DMS53 treated with DMSO at 0.1 percent for 48 hours (cell line): ENCODE measurements around the gene ZNRF1.

Experiments used
- DNase-seq: peaks from one replicate; lab custom pipeline; 2025; ENCODE audit not compliant: unreplicated experiment; lab: John Stamatoyannopoulos, UW

ZNRF1 gene

DNA sequence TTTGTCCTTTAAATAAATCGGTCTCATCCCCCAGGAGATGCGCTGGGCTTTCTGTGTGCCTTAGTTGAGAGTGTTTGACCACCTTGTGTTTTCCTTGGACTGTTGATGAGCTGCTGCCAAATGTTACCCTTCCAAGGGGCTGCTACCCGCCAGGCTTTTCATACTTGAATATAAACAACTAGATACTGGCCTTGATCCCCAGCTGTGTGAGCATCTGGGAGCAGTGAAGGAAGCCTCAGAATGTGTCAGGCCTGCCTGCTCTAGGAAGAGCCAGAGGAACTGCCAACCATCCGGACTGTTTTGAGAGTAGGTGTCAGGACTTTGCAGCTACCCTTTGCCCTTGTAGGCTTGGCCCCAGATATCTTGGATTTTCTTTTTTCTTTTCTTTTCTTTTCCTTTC is 60.0 kb downstream of the ZNRF1 start:
- no peak for DNase-seq

DNA sequence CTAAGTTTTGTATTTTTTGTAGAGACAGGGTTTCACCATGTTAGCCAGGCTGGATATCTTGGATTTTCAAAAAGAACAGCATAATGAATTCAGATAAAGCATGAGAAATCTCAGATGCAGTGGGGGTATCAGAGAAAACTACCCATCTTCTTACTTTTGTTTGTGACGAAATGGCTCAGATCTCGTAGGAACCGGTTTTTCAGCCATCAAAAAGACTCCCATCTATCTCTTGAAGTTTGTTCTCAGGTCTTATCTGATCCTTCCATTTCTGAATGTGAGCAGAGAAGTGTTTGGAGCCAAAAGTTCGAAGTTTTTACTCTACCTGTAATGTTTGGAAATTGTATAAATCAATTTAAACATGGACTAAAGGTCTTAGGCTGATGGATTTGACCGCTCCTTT is 60.6 kb downstream of the ZNRF1 start:
- DNase-seq, result no peak

DNA sequence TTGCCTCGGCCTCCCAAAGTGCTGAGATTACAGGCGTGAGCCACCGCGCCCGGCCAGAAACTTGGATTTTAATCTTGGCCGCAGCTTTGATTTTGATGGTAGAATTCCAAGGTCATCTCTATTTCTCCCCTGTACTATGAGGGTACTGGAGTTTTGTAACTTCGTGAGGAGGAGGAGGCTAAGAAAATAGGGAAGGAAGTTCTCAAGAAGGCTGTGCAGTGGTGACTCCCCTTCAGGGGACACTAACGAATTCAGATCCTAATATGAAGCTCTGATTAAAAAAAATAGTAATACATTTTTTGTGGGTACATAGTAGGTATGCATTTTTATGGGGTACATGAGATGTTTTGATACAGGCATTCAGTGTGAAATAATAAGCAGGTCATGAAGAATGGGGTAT is 61.9 kb downstream of the ZNRF1 start:
- no peak for DNase-seq

DNA sequence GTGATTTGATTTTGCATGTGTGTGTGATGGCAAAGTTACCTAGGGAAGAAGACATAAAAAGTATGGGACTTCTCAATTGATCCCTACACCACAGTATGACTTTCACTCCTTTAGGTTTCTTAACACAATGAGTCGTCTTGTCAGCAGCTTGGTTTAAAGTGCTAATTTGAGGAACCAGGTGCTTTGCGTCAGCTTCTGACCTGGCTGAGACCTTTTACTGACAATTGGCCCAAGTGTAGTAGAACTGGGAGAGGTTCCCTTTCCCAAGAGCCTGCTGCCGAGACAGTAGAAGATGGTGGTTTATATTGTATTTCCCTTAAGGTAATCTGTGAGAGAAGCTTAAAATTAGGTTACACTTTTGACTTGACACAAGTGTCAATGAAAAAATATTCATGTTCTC is 62.8 kb downstream of the ZNRF1 start:
- DNase-seq, result no peak

DNA sequence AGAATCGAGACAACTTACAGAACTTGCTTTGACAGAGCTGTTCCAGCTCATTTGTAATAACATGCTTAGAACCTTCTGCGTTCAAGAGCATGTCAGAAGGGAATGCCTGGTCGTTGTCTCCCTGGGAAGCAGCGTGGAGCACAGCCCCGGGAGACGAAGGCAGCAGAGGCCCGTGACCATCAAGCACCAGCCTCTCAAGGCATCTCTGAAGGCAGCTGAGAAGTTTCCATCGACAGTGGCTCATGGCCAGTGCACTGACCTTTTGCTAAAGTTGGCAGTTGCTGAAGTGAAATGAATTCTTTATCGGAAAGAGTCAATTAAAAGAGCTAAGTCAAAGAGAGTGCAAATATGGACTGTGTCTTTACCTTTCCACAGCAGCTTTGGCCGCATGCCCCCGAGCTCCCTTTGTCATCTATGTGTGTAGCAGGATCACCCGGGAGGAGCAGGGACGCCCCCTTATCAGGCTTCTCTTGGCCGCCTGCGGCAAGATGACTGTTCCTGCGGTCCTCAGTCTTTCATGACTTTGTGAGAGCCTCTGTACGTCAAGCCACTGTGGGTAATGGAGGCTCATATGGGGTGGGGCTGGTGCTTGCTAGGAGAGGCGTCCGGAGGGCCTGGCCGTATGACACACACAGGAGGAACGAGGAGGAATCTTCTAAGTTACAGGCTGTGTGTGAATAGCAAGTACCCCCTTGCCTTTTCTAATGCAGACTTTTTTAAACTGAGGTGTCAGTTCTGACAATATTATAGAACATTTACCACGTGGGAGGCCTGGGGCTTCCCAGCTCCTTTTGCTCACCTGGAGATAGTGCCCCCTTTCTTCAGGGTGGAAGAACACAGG is 63.5 kb downstream of the ZNRF1 start:
- DNase-seq, result no peak

DNA sequence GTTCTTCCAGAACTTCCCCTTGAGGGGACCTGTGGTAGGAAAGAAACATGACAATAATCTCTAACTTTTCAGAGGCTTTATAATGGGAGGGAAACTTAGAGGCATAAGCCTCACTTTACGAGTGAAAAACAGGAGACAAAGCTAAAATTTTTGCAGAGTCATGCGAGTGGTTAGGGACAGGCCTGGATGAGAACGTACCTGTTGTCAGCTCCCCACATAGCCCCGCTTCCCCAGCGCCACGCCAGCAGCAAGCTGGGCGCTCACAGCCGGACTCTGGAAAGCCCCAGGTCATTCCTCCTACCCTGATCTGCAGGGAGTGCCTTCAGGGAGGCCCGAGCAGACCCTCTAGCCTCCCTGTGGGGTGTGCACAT is 64.1 kb downstream of the ZNRF1 start:
- DNase-seq, result no peak

DNA sequence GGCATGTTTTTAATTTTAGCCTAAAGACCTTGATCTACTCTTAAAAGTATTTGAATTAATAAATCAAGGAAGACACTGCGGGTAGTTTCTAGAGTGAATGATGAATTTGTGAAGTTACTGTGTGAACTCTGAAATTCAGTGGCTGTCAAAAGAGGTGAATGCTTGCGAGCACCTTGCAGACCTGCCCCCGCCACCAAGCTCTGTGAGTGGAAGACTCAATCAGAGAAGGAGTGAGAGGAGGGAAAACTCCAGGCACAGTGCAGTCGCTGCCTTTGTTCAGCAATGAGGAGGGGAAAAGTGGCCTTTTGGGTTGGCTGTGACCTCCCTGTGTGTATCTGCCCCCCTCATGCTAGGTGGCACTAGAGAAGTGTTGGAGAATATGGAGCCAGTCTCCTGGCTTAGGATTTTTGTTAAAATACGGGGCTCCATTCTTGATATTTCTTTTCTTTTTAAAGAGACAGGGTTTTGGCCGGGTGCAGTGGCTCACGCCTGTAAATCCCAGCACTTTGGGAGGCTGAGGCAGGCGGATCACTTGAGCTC is 64.8 kb downstream of the ZNRF1 start:
- no peak for DNase-seq

DNA sequence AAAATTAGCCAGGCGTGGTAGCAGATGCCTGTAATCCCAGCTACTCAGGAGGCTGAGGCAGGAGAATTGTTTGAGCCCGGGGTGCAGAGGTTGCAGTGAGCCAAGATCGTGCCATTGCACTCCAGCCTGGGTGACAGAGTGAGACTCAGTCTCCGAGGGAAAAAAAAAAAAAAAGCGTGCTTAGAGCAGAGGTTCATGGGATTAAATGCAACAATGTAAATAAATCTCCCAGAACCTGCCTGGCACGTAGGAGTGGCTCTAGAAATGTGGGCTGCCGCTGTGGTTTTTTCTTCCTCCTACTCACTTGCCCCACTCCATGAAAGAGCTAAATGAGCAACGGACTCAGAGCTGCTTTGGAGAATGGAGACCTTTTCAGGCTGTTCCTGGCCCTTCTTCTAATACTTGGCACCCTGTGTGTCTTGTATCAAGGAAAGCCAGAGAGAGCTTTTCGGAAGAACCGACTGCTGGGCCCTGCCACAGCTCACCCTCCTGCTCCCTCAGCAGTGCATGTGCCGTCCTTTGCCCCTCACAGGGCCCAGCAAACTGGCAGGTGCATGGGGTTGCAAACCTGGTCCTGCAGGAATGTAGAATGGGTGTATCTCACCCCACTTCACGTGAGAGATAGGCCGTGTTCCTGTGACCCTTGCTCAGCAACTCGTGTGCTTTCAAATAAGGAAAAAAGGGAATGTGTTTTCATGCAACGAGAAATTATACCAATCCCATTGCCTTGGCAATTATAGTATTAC is 65.8 kb downstream of the ZNRF1 start:
- DNase-seq, result peak; percentile 71

DNA sequence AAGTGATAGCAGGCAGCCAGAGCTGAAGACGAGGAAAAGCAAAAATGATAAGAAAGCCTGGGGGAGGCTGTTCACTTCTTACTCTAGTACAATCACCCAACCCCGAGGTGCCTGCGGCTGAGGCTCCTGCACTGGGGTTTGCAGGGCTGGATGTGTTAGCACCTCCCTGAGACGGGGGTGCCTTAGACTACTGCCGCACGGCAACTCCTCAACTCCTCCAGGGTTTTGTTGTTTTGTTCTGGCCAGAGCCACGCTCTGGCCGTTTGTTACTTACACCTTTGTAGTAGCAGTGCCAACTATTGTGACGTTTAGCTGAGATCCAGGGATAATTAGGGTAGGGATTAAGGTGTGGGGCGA is 66.3 kb downstream of the ZNRF1 start:
- no peak for DNase-seq

DNA sequence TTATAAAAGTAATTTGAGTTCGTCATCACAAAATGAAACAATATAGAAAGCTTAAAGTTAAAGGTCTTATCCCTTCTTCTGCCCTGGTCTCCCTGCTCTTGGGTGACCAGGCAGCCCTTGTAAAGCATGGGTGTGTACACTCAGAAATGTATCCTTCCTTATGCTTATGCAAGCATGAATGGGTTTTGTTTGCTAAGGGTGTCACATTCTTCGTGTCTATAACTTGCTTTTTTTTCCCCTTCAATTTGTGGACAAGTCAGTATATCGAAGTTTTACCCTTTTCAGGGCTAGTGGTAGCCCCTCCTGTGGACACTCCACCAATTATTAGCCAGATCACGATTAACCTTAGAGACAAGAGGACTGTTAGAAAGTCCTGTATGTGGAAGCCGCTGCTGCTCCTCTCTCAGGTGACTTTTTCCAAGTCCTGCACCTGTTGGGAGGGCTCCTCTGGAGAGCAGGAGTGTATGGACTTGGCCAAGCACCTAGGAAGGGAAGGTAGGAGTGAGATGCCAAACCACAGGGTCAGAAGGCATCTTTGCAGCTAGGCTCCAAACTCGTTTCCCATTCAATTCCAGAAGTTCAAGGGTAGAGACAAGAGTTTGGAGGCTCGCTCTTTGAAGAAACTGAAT is 66.8 kb downstream of the ZNRF1 start:
- DNase-seq, result peak; percentile 13

DNA sequence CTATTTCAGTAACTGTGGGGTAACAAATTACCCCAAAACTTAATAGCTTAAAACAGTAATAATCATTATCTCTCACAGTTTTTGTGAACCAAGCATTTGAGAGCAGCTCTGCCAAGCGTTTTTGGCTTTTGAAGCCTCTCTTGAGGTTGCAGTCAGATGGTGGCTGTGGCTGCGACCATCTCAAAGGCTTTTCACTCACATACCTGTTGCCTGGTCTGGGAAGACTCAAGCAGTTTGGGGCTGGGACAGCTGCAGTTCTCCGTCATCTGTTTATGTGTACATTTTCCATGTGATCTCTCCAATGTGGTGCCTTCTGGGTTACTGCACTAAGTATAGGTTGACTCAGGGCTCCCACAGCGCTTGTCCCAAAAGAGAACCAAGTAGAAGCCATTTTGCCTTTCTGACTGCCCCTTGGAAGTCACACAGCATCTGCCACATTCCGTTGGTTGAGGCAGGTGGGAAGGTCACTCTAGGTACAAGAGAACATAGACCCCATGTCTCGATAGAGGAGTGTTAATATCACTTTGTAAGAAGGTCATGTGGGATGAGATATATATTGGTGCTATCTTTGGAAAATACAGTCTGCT is 68.1 kb downstream of the ZNRF1 start:
- DNase-seq, result no peak

DNA sequence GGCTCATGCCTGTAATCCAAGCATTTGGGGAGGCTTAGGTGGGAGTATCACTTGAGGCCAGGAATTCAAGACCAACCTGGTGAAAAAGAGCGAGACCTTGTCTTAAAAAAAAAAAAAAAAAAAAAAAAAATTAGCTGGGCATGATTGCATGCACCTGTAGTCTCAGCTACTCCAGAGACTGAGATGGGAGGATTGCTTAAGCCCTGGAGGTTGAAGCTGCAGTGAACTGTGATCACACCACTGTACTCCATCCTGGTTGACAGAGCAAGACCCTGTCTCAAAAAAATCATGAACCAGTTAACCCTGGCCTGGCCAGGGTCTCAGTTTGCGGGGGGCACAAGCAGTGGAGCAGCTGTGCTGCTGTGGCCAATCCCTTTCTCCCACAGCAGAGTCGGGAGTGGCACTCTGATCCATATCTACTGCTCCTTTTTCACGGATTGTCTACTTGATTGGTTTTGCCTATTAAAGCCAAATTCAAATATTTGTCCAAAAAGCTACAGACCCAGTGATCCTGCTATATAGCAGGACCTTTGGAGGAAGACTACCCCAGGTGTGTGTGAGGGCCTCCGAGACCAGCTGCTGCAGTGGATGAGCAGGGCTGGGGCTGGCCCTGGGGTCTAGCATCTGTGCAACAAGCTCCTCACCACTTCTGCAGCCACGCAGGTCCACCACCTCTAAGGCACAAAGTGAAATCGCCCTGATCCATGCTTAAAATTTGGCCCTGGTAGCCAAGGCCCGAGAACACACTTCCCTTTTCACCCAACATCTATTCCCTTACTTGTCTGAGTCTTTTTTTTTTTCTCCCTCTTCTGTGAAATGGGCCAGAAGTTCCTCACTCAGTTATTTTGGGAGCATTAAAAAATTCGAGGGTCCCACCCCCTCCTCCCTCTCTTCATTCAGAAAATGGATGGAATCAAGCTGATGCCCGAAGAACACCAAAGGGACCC is 69.5 kb downstream of the ZNRF1 start:
- no peak for DNase-seq

DNA sequence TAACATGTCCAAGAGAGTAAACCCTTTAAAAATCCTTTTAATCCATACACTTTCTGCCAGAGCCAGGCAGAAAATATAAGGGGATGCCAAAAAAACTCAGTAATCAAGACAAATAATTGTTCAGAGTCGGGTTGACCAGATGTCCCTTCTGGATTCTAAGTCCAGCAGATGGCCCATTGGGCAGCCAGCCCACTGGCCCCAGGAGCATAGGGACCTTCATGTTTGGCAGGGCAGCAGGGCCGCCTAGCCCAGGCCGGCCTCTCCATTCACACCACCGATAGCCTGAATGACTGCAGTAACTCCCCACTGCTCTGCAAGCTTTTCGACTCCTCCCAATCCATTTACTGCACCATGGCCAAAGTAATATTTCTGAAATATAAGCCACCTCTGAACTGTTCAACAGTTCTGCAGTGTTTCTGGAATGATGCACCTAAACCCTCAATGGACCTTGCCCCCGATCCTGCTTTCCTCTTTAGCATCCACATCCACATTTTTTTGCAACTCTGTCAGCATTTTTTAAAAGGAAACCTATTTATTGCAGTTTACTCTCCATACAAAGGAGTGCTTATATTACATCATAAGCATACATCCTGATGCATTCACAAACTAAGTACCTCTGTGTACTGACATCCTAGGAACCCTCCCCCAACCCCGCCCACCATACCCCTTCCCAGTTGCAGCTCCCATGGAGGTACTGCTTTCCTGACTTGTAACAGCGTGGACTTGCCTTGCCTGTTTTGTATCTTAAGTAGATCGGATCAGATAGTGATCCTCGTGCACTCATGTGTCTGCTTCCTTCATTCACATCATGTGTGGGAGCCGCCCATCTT is 71.4 kb downstream of the ZNRF1 start:
- DNase-seq, result peak; percentile 2

DNA sequence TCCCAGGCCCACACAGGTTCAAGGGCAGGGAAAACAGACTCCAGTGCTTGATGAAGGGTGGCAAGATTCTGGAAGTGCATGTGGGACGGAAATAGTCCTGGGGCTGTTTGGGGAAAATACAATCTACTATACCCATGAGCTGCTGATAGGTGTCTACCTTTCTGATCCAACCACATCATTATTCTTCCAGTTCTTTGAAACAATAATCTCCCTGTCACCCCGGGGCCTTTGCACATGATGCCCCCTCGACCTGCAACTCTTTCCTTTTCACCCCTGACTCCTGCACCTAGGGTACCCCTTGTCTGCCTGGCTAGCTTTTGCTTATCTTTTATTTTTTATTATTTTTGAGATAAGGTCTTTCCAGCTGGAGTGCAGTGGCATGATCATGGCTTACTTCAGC is 72.8 kb downstream of the ZNRF1 start:
- DNase-seq, result no peak

DNA sequence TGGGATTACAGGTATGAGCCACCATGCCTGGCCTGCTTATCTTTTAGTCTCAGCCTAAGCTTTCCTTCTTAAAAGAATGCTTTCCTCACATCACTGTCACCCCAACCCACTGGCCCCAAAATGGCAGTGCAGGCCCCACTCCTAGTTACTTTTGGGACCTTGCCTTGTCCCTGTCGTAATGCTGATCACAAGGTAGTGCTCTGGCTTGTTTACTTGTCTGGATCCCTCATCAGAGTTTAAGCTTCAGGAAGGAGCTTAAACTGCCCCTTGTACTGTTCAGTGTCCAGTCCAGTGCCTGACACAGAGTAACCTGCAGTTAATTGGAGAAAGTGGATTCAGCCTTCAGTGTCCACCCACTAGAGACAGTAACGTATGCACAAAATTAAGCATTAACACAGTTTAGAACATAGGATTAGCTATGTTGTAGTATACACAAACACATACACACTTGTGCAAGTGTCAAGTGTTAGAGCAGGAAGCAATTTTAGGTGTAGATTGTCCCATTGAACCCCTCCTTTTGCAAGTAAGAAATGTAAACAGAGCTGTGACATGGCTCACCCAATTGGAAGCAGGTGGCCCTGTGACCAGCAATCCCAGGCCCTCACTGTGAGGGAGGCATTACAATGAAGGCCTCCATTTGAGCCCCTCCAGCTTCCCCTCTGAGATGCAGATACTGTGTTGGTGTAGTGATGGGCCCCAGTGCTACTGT is 73.6 kb downstream of the ZNRF1 start:
- DNase-seq, result peak; percentile 6

DNA sequence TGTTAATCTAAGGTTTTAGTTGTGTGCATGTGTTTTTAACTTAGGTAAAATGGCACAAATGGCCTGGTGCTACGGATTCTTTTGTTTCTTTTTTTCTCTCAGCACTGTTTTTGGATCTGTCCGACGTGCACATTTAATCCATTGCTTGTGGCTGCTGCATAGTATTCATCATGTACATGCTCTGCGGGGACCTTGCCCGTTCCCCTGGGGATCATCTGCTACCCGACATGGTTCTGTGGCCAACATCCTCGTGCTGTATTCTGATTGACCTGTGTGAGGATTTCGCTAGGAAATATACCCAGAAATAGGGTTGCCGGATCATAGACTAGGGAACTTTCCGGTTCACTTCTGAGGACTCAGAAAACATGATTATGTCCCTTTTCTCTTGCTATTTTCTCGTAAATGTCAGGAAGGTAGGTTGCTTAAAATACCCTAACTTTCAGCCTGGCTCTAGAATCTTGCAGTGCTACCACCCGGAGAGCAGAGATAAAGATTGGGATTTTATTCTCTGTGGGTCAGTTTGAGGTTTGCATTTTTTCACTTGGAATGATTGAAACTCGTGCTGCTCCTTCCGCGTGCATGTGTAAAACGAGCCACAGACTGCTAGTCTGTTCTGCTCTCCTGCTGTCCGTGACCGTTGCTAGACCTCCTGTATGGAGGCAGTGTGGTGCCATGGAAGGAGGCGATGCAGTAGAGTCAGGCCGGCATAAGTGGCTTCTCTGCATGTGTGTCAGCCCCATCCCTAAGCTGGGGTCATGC is 74.9 kb downstream of the ZNRF1 start:
- DNase-seq, result no peak

DNA sequence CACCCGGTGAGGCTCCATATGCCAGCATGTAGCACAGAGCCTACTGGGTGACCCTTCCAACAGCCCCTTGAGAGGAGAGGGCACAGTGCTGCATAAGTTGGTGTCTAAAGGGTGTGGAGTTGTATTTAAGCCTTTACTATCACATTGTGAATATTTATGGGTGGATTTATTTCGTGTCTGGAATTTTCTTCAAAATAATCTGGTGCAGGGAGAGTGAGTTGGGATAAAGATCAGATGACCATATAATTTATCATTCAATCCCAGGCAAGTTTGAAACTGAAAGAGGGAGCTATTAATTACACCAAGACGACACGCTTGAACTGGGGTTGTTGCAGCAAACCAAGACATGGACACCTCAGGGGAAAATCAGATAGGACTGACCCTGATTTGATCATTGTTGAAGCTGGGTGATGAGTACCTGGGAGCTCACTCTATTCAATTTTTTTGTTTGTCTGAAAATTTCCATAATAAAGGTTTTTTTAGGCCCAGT is 75.5 kb downstream of the ZNRF1 start:
- no peak for DNase-seq
